GM12878 (cell line): Measurements from ENCODE around the gene IL20RA.

Experiments
- ATF3 ChIP-seq: IDR thresholded peaks from 2 replicates; pipeline ENCODE4 v1.6.1; 2011; ENCODE audit warnings: low read depth, mild to moderate bottlenecking, low read length, moderate library complexity, borderline replicate concordance; ENCODE audit errors: extremely low read depth
- BACH1 ChIP-seq: fragments of 450-650 bp; IDR thresholded peaks from 2 replicates; pipeline ENCODE4 v1.6.1; 2017; ENCODE audit warnings: mild to moderate bottlenecking, borderline replicate concordance
- CTCF ChIP-seq, 3 experiments: IDR thresholded peaks in 2 of 3; conservative IDR thresholded peaks in 1 of 3; 2 replicates each; pipeline ENCODE4 v1.5.1; 2011; ENCODE audit warnings: low read depth in 3 of 3, low read length in 3 of 3, mild to moderate bottlenecking in 3 of 3, control low read depth in 2 of 3, moderate library complexity in 2 of 3, inconsistent platforms in 1 of 3, mixed read lengths in 1 of 3; ENCODE audit not compliant: control insufficient read depth in 2 of 3, insufficient read depth in 1 of 3; ENCODE audit errors: extremely low read depth in 1 of 3
- FOXM1 ChIP-seq: IDR thresholded peaks from 2 replicates; pipeline ENCODE4 v1.6.1; 2012; ENCODE audit warnings: low read depth, mild to moderate bottlenecking, inconsistent platforms, low read length, moderate library complexity
- POLR2A ChIP-seq: IDR thresholded peaks from 2 replicates; pipeline ENCODE4 v1.6.1; 2011; ENCODE audit warnings: low read depth, mild to moderate bottlenecking, low read length
- POLR2AphosphoS5 ChIP-seq: IDR thresholded peaks from 2 replicates; pipeline ENCODE4 v1.6.1; 2011; ENCODE audit warnings: mild to moderate bottlenecking, low read length, inconsistent platforms
- RCOR1 ChIP-seq: conservative IDR thresholded peaks from 2 replicates; pipeline ENCODE4 v1.6.1; 2012; ENCODE audit warnings: low read depth, low read length, improper control_type of control experiment

- TF ChIP-seq FOXM1, result no peak
- no peak for TF ChIP-seq POLR2AphosphoS5
- no peak for TF ChIP-seq POLR2A
- no peak for TF ChIP-seq RCOR1
- no peak for TF ChIP-seq BACH1
- TF ChIP-seq ATF3, result no peak
- no peak for TF ChIP-seq CTCF (IDR thresholded peaks at IDR 0.05 in 2 of 3, conservative IDR thresholded peaks at IDR 0.05 in 1 of 3; ENCODE audit: control insufficient read depth in 2 of 3, extremely low read depth in 1 of 3, insufficient read depth in 1 of 3, low read depth in 3 of 3, low read length in 3 of 3)
Measured at GRCh38 chr6:136950436-136951126, 94.2 kb downstream of the IL20RA start.
